Breast epithelium (tissue), 3 donors: ENCODE data around the gene TIE1.

Experiments used
- POLR2A ChIP-seq: fragments of 450-650 bp; IDR thresholded peaks from one replicate; pipeline ENCODE4 v1.6.1; 2016; ENCODE audit warnings: antibody characterized with exemption, mild to moderate bottlenecking, moderate library complexity
- POLR2AphosphoS5 ChIP-seq, 3 donors: sonication (generic); formaldehyde crosslinking; IDR thresholded peaks; one replicate each; pipeline ENCODE4 v1.6.1; 2017; ENCODE audit warnings: antibody characterized with exemption in 3 of 3
- TF ChIP-seq, protein P1 (sequence below), 3 donors: fragments of 450-650 bp; IDR thresholded peaks; one replicate each; pipeline ENCODE4 v1.5.1; 2016 to 2017; ENCODE audit warnings: antibody characterized with exemption in 3 of 3, mild to moderate bottlenecking in 3 of 3, moderate library complexity in 3 of 3

DNA sequence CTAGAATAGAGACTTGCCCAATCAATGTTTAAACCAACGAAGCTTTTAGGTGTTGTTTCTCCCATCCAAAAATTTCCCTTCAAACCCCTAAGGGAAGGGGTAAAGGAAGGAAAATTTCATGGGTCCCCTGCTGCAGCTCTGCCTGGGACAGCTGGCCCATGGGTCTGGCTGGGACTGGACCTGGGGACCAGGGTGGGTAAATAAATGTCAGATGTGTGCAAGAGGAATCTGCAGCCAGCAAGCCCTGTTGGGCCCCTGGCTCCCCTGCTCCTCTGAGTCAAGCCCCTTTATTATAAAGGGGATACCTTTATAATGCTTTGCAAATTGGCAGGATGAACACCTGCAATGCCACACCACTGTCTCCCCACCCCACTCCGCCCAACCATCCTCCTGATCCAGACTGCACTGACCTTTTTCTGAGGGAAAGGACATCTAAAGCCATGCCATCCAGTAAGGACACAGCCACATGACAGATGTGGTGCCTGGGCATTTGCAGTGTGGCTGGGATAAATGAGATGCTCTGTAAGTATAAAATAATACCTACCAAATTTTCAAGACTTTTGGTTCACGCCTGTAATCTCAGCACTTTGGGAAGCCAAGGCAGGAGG lies 32.9 kb upstream of the TIE1 start:
- TF ChIP-seq, protein P1, sequence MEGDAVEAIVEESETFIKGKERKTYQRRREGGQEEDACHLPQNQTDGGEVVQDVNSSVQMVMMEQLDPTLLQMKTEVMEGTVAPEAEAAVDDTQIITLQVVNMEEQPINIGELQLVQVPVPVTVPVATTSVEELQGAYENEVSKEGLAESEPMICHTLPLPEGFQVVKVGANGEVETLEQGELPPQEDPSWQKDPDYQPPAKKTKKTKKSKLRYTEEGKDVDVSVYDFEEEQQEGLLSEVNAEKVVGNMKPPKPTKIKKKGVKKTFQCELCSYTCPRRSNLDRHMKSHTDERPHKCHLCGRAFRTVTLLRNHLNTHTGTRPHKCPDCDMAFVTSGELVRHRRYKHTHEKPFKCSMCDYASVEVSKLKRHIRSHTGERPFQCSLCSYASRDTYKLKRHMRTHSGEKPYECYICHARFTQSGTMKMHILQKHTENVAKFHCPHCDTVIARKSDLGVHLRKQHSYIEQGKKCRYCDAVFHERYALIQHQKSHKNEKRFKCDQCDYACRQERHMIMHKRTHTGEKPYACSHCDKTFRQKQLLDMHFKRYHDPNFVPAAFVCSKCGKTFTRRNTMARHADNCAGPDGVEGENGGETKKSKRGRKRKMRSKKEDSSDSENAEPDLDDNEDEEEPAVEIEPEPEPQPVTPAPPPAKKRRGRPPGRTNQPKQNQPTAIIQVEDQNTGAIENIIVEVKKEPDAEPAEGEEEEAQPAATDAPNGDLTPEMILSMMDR (IDR thresholded peaks at IDR 0.05), result no peak
- TF ChIP-seq POLR2A (no peak), POLR2AphosphoS5 (IDR thresholded peaks at IDR 0.05) (no peak)
